ENCODE data around the gene FCHO2.

DNA sequence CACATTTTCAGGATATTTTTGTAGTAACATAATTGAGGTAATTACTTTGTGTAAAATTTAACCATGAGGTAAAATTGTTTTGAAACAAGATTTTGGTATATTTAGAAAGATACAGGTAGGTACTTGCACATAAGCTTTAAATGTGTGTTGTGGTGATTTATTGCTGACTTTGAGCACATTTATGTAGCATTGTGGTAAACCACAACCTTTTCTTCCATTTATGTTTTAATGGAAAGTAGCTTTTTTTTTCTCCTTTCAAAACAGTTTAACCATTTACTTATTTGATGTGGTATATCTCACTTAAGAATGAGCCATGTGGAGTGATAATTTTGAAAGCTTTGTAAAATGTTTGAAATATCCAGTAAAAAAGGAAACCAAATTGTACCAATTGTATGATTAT, 35.6 kb downstream of the FCHO2 start:
- TF ChIP-seq, protein P1, sequence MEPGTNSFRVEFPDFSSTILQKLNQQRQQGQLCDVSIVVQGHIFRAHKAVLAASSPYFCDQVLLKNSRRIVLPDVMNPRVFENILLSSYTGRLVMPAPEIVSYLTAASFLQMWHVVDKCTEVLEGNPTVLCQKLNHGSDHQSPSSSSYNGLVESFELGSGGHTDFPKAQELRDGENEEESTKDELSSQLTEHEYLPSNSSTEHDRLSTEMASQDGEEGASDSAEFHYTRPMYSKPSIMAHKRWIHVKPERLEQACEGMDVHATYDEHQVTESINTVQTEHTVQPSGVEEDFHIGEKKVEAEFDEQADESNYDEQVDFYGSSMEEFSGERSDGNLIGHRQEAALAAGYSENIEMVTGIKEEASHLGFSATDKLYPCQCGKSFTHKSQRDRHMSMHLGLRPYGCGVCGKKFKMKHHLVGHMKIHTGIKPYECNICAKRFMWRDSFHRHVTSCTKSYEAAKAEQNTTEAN (CRISPR knock-in tag; IDR thresholded peaks at IDR 0.05), result no peak
- TF ChIP-seq, protein P2, sequence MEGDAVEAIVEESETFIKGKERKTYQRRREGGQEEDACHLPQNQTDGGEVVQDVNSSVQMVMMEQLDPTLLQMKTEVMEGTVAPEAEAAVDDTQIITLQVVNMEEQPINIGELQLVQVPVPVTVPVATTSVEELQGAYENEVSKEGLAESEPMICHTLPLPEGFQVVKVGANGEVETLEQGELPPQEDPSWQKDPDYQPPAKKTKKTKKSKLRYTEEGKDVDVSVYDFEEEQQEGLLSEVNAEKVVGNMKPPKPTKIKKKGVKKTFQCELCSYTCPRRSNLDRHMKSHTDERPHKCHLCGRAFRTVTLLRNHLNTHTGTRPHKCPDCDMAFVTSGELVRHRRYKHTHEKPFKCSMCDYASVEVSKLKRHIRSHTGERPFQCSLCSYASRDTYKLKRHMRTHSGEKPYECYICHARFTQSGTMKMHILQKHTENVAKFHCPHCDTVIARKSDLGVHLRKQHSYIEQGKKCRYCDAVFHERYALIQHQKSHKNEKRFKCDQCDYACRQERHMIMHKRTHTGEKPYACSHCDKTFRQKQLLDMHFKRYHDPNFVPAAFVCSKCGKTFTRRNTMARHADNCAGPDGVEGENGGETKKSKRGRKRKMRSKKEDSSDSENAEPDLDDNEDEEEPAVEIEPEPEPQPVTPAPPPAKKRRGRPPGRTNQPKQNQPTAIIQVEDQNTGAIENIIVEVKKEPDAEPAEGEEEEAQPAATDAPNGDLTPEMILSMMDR (IDR thresholded peaks at IDR 0.05), result no peak
- TF ChIP-seq, protein P3, sequence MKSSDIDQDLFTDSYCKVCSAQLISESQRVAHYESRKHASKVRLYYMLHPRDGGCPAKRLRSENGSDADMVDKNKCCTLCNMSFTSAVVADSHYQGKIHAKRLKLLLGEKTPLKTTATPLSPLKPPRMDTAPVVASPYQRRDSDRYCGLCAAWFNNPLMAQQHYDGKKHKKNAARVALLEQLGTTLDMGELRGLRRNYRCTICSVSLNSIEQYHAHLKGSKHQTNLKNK (CRISPR knock-in tag; IDR thresholded peaks at IDR 0.05), result no peak
- TF ChIP-seq, protein P4, sequence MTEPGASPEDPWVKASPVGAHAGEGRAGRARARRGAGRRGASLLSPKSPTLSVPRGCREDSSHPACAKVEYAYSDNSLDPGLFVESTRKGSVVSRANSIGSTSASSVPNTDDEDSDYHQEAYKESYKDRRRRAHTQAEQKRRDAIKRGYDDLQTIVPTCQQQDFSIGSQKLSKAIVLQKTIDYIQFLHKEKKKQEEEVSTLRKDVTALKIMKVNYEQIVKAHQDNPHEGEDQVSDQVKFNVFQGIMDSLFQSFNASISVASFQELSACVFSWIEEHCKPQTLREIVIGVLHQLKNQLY (CRISPR knock-in tag; IDR thresholded peaks at IDR 0.05), result no peak
- TF ChIP-seq, protein P5, sequence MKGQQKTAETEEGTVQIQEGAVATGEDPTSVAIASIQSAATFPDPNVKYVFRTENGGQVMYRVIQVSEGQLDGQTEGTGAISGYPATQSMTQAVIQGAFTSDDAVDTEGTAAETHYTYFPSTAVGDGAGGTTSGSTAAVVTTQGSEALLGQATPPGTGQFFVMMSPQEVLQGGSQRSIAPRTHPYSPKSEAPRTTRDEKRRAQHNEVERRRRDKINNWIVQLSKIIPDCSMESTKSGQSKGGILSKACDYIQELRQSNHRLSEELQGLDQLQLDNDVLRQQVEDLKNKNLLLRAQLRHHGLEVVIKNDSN (CRISPR knock-in tag; IDR thresholded peaks at IDR 0.05), result no peak
- TF ChIP-seq, protein P6, sequence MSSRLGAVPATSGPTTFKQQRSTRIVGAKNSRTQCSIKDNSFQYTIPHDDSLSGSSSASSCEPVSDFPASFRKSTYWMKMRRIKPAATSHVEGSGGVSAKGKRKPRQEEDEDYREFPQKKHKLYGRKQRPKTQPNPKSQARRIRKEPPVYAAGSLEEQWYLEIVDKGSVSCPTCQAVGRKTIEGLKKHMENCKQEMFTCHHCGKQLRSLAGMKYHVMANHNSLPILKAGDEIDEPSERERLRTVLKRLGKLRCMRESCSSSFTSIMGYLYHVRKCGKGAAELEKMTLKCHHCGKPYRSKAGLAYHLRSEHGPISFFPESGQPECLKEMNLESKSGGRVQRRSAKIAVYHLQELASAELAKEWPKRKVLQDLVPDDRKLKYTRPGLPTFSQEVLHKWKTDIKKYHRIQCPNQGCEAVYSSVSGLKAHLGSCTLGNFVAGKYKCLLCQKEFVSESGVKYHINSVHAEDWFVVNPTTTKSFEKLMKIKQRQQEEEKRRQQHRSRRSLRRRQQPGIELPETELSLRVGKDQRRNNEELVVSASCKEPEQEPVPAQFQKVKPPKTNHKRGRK (CRISPR knock-in tag; IDR thresholded peaks at IDR 0.05; ENCODE audit: borderline replicate concordance), result no peak
